ENCODE data around the gene ARHGAP28. TPM values are rescaled to one million over a fixed set of nuclear protein-coding genes. Genes with fewer than 3 reads are reported as not detected.

ARHGAP28 gene
- total RNA-seq, 4 donors from 2014 or later: 0.52 to 1.7 (median 0.75) TPM

- H3K9me3 ChIP-seq: no peaks in the 10 kb centered on the region
- H3K4me3 ChIP-seq: no peak overlapping the region
- no peaks in the 10 kb centered on the region for H3K27me3 ChIP-seq
- no peaks in the 10 kb centered on the region for H3K4me1 ChIP-seq
- intact Hi-C loops (cut with DNase I): no loop called here
- TF ChIP-seq CTCF (IDR thresholded peaks at IDR 0.05) (no peak), POLR2AphosphoS5 (IDR thresholded peaks at IDR 0.05) (no peak), POLR2A (IDR thresholded peaks at IDR 0.05; ENCODE audit: low read depth) (no peak), EP300 (IDR thresholded peaks at IDR 0.05) (no peak)
- H3K27ac ChIP-seq (replicated peaks in 1 of 4): no peak overlapping the region
- H3K36me3 ChIP-seq: no peaks in the 10 kb centered on the region
- 85% methylated on average over 2 of the region's 2 CpGs for WGBS
- no peak for DNase-seq (ENCODE audit: extremely low spot score)
Measured at GRCh38 chr18:6793986-6794385, 64.5 kb downstream of the ARHGAP28 start.

DNA sequence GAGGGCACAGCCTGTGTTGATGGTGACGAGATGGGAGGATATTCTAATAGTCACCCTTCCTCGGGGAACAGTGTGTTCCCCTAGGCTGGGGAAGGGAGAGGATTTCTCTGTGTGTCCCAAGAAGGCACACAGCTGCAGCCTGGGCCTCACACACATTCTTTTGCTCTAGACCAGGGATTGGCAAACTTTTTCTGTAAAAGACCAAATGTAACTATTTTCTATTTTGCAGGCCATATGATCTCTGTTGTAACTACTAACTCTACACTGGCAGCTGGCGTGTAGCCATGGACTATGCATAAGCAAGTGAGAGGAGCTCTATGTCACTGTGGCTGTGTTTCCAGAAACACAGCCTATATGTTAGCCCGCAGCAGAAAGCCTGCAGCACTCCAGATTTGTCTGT is 65.8 kb downstream of the ARHGAP28 start:
- intact Hi-C loops (cut with DNase I): no loop called here
- Histone ChIP-seq H3K4me3 (no peak overlapping the region), H3K36me3 (no peaks in the 10 kb centered on the region), H3K27me3 (no peaks in the 10 kb centered on the region), H3K9me3 (no peaks in the 10 kb centered on the region), H3K27ac (replicated peaks in 1 of 4) (no peak overlapping the region), H3K4me1 (no peaks in the 10 kb centered on the region)
- no peak for DNase-seq (ENCODE audit: extremely low spot score)
- TF ChIP-seq CTCF (IDR thresholded peaks at IDR 0.05): no peak
- TF ChIP-seq EP300 (IDR thresholded peaks at IDR 0.05): no peak
- no peak for TF ChIP-seq POLR2AphosphoS5 (IDR thresholded peaks at IDR 0.05)
- 77% methylated on average over 4 of the region's 4 CpGs for WGBS

DNA sequence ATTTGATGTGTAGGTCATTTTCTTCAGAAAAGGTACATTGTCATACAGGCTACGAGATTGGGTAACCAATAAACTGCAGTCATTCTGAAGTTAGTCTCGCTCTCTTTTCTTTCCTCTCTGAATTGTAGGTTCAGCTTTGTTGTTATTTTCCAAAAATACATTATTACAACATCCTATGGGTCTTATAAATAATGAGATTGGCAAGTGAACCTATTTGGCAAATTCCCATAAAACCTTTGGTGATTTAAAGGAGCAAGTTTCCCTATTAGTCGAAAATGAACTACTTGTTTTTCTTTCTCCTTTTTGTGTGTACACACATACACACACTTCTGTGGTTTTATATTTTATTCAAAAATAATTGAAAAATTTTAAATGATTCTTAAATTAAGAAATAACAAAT is 67.0 kb downstream of the ARHGAP28 start:
- Histone ChIP-seq H3K36me3 (no peaks in the 10 kb centered on the region), H3K4me3 (no peak overlapping the region), H3K9me3 (no peaks in the 10 kb centered on the region), H3K27ac (replicated peaks in 1 of 4) (no peak overlapping the region), H3K27me3 (no peaks in the 10 kb centered on the region), H3K4me1 (no peaks in the 10 kb centered on the region)
- intact Hi-C loops (cut with DNase I): no loop called here
- DNase-seq (ENCODE audit: extremely low spot score): no peak
- TF ChIP-seq POLR2A (IDR thresholded peaks at IDR 0.05; ENCODE audit: low read depth) (no peak), EP300 (IDR thresholded peaks at IDR 0.05) (no peak), CTCF (IDR thresholded peaks at IDR 0.05) (no peak), POLR2AphosphoS5 (IDR thresholded peaks at IDR 0.05) (no peak)
- 94% methylated on average over 3 of the region's 3 CpGs for WGBS

DNA sequence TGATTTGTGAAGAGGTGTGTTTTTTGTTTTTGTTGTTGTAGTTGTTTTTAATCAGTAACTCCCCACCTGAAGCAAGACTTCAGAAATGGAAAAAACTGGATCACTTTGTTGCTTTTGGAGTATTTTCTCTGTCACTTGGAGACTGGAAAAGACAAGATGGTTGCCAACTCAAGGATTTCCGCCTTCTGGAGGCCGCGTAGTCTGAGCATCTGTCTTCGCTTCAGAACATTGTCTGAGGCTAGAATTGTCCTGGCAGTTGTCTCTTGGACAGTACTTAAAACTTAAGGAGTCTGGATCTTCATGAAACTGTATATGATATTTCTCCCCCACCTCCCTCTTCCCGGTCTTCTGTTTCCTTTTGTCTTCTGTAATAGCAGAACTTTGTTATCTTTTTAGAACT is 67.7 kb downstream of the ARHGAP28 start:
- 86% methylated on average over 5 of the region's 5 CpGs for whole genome bisulfite sequencing

More for the DNA sequence above, 67.7 kb downstream of the ARHGAP28 start:
- Histone ChIP-seq H3K4me3 (no peak overlapping the region), H3K27me3 (no peaks in the 10 kb centered on the region), H3K9me3 (peaks cover 0 to 6% (median 0%) of the 10 kb centered on the region in 4 donors), H3K36me3 (no peaks in the 10 kb centered on the region), H3K27ac (replicated peaks in 1 of 4) (no peak overlapping the region), H3K4me1 (no peaks in the 10 kb centered on the region)
- DNase-seq (ENCODE audit: extremely low spot score): no peak
- intact Hi-C loops (cut with DNase I): no loop called here
- TF ChIP-seq POLR2A (IDR thresholded peaks at IDR 0.05; ENCODE audit: low read depth): no peak
- TF ChIP-seq POLR2AphosphoS5 (IDR thresholded peaks at IDR 0.05): no peak
- TF ChIP-seq EP300 (IDR thresholded peaks at IDR 0.05): no peak
- TF ChIP-seq CTCF (IDR thresholded peaks at IDR 0.05): no peak
